Epidermal melanocyte (primary cell): Measurements from ENCODE around the gene HPS1.
A peak's percentile ranks its signal among the peaks of the same experiment; 100 is the strongest.

Source experiments
- DNase-seq: peaks from one replicate; pipeline ENCODE4 v3.0.0; 2011; ENCODE audit warnings: low spot score; ENCODE audit not compliant: insufficient read length

Gene HPS1

DNA sequence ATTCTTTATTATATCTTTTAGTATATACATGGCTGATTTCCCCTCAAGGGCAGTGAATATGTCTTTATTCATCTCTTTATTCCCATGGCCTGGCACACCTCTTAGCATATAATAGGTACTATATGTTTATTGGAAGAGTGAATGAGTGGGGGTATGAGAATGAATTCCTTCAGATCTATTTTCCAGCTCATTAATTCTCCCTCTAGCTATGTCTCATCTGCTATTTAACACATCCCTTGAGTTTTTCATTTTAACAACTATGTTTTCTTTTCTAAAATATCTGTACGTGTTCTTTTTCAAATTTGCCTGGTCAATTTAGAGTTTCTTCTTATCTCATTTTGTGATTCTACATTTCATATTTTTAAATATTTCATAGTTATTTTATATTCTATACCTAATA lies 14.4 kb downstream of the HPS1 start:
- no peak for DNase-seq

- no peak for DNase-seq
These were observed 15.7 kb downstream of the HPS1 start for GRCh38 chr10:98431016-98431415.

DNA sequence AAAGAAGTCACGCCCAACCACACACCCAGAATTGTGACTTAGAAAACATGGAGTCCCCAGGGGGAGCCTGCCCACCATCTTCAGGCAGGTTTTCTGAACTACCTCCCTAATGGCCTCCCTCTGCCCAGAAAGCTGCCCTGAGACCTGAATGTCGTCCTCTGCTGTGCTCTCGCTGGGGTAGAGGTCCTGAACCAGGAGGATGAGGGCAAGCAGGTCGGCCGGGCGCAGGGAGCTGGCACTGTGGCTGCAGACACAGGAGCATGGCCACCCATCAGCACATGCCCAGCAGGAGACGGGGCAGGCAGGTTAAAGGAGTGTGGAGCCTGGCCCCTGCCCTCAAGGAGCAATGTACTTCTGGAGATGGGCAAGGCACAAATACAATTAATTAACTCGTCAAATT lies 16.3 kb downstream of the HPS1 start:
- DNase-seq = no peak

GRCh38 chr10:98429320-98430072 lies 17.2 kb downstream of the HPS1 start:
- DNase-seq = no peak

- no peak for DNase-seq
These were observed 19.7 kb downstream of the HPS1 start for GRCh38 chr10:98427011-98427515.

DNA sequence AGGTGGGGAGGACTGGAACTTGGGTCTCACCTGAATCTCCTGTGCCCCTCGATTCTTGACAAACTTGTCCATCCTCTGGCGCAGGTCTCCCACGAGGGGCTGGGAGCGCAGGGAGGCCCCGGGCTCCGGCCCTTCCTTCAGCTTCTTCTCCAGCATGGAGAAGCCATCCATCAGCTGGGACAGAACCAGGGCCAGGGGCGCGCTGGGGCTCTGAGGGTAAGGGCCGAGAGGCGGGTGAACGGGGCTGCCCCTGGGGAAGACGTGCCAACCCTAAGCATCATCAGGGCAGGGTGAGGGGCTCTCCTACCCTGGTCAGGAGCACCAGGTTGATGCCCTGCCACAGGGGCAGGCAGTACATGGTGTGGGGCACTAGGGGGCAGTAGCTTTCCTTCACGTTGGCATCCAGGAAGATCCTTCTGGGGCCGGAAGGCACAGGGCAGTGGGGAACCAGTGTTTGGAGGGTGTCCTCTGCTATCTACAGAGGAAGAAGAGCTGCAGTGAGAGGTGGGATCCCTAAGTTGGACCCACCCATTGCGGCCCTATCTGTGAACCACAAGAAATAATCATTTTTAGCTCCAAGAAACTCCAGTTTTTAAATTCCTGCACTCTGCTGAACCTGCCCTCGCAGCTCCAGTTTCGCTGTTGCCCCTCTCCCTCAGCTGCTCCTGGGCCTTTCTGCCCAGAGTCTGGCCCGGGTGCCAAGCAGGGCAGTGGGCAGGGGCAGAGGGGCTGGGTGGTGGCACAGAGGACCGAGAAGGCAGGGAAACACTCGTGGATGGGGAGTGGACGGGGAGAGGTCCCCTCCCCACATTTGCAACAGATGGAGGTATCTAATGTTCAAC lies 21.0 kb downstream of the HPS1 start:
- DNase-seq = peak; percentile 66

GRCh38 chr10:98424295-98425254 lies 22.2 kb downstream of the HPS1 start:
- DNase-seq = no peak

- DNase-seq = no peak
These were observed 23.0 kb downstream of the HPS1 start for GRCh38 chr10:98423691-98424120.

GRCh38 chr10:98422182-98422581 lies 24.6 kb downstream of the HPS1 start:
- no peak for DNase-seq

DNA sequence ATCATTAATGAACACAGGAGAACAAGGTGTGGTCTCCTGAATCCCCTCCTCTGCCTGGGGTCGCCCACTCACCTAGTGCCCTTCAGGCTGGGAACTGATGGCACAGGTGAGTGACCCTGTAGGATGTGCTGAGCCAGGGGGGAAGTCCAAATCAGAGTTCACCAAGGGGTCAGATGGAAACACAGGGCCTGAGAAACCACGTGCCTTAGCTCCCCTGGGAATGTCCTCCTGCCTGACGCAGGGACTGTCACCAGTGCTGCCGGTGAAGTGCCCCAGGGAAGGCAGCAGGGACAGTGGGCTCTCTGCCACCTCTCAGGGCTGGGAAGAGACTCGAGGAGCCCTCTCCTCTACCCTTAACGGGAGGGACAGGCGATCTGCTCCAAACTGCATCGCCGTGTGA lies 25.9 kb downstream of the HPS1 start:
- no peak for DNase-seq

GRCh38 chr10:98419469-98420261 lies 27.1 kb downstream of the HPS1 start:
- DNase-seq = no peak

GRCh38 chr10:98418665-98419468 lies 27.9 kb downstream of the HPS1 start:
- no peak for DNase-seq

- DNase-seq = no peak
These were observed 28.6 kb downstream of the HPS1 start for GRCh38 chr10:98417973-98418664.

- no peak for DNase-seq
These were observed 29.2 kb downstream of the HPS1 start for GRCh38 chr10:98417481-98417959.

- DNase-seq = no peak
These were observed 29.9 kb downstream of the HPS1 start for GRCh38 chr10:98416606-98417388.

DNA sequence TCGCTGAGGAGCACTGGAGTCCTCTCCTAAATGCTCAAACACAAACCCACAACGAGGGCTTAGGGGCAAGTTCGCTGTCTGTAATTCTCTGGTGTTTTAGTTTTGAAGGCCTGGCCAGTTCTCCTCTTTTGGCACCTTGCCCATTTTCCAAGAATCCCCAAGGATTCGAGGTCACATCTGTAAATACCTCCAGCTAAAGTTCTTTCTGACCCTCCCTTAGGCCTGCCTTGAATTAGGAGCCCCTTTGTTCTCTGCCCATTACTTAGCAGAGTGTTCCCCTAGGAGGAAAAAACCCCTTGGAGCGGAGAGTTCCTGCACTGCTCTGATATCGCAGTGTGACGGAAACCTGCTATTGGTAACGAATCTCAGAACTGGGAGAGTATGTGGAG lies 31.0 kb downstream of the HPS1 start:
- no peak for DNase-seq

GRCh38 chr10:98414932-98415730 lies 31.6 kb downstream of the HPS1 start, which contains the start of gene PYROXD2:
PYROXD2 (minus strand) TSS chr10:98415182; CDS start chr10:98415135, 47 bp downstream.
- DNase-seq = peak; percentile 99
